MCF 10A (cell line): Measurements from ENCODE around the gene RNF214. TPM values are rescaled to one million over a fixed set of nuclear protein-coding genes. Genes with fewer than 3 reads are reported as not detected.
A peak's percentile ranks its signal among the peaks of the same experiment; 100 is the strongest.

Experiments
- BruUV-seq: library from RNA; stranded (reverse); fragments of 400-500 nt; replicated peaks from 2 replicates; lab custom pipeline; 2021; lab: Mats Ljungman, UMichigan
- CTCF ChIA-PET: fragments of 300-600 bp; sonication (Branson Sonifier 250); formaldehyde crosslinking; extraction: SDS; loops from one replicate; lab custom pipeline; 2021; ENCODE audit warnings: antibody characterized with exemption, inconsistent platforms; lab: Yijun Ruan, JAX
- POLR2A ChIA-PET: fragments of 300-600, 350-650 bp; sonication (Branson Sonifier 250); formaldehyde crosslinking; extraction: SDS; loops from one replicate; lab custom pipeline; 2020; ENCODE audit warnings: antibody characterized with exemption, inconsistent platforms; lab: Yijun Ruan, JAX
- DNase-seq: peaks from one replicate; pipeline ENCODE4 v3.0.0-alpha.2; 2018; ENCODE audit not compliant: unreplicated experiment
- H3K27ac Mint-ChIP-seq: one replicate; pipeline ENCODE4 v1.8.0; 2022; ENCODE audit warnings: mild to moderate bottlenecking, low read depth, mixed read lengths; ENCODE audit not compliant: unreplicated experiment
- H3K27me3 Mint-ChIP-seq: one replicate; pipeline ENCODE4 v1.8.0; 2022; ENCODE audit warnings: mixed read lengths; ENCODE audit not compliant: insufficient read depth, unreplicated experiment
- H3K36me3 Mint-ChIP-seq: one replicate; pipeline ENCODE4 v1.8.0; 2022; ENCODE audit warnings: mild to moderate bottlenecking, moderate library complexity, mixed read lengths; ENCODE audit not compliant: insufficient read depth, unreplicated experiment
- H3K4me1 Mint-ChIP-seq: one replicate; pipeline ENCODE4 v1.8.0; 2022; ENCODE audit warnings: mixed read lengths; ENCODE audit not compliant: insufficient read depth, unreplicated experiment
- H3K4me3 Mint-ChIP-seq: one replicate; pipeline ENCODE4 v1.8.0; 2022; ENCODE audit warnings: mild to moderate bottlenecking, moderate library complexity, mixed read lengths; ENCODE audit not compliant: unreplicated experiment
- H3K9me3 Mint-ChIP-seq: one replicate; pipeline ENCODE4 v1.8.0; 2022; ENCODE audit warnings: mixed read lengths; ENCODE audit not compliant: unreplicated experiment
- intact Hi-C: fragments of 100-400 bp; cut with micrococcal nuclease; formaldehyde crosslinking; loops from 2 replicates; pipeline ENCODE4 v1.14.1; 2022
- total RNA-seq: library from RNA; stranded (reverse); gene quantifications from 2 replicates; pipeline ENCODE4 v1.2.3, GENCODE V29; 2022
- TF ChIP-seq, protein P1 (sequence below): fragments of 200-600 bp; IDR thresholded peaks from one replicate; pipeline ENCODE4 v1.8.0; 2022; ENCODE audit warnings: antibody characterized with exemption, mild to moderate bottlenecking; ENCODE audit not compliant: unreplicated experiment

RNF214 gene
- total RNA-seq, 1 experiment from 2014 or later, result 23.3 TPM

DNA sequence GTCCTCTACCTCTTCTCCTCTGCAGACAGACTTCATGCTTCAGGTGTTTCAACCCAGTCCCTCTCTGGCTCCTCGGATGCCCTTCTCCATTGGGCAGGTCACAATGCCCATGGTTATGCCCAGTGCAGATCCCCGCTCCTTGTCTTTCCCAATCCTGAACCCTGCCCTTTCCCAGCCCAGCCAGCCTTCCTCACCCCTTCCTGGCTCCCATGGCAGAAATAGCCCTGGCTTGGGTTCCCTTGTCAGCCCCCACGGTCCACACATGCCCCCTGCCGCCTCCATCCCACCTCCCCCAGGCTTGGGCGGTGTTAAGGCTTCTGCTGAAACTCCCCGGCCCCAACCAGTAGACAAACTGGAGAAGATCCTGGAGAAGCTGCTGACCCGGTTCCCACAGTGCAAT lies 49.4 kb downstream of the RNF214 start:
- Mint-ChIP-seq H3K36me3 (peaks cover 52% of the 10 kb centered on the region), H3K4me3 (no peak overlapping the region), H3K4me1 (peaks cover 11% of the 10 kb centered on the region), H3K27ac (peak overlapping the region; percentile 78), H3K9me3 (no peaks in the 10 kb centered on the region), H3K27me3 (no peaks in the 10 kb centered on the region)
- TF ChIP-seq, protein P1, sequence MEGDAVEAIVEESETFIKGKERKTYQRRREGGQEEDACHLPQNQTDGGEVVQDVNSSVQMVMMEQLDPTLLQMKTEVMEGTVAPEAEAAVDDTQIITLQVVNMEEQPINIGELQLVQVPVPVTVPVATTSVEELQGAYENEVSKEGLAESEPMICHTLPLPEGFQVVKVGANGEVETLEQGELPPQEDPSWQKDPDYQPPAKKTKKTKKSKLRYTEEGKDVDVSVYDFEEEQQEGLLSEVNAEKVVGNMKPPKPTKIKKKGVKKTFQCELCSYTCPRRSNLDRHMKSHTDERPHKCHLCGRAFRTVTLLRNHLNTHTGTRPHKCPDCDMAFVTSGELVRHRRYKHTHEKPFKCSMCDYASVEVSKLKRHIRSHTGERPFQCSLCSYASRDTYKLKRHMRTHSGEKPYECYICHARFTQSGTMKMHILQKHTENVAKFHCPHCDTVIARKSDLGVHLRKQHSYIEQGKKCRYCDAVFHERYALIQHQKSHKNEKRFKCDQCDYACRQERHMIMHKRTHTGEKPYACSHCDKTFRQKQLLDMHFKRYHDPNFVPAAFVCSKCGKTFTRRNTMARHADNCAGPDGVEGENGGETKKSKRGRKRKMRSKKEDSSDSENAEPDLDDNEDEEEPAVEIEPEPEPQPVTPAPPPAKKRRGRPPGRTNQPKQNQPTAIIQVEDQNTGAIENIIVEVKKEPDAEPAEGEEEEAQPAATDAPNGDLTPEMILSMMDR, result no peak
- POLR2A ChIA-PET, result no interaction called here
- intact Hi-C loops, result no loop called here
- BruUV-seq, result TSS peak; percentile 38
- CTCF ChIA-PET, result no interaction called here
- DNase-seq, result no peak

DNA sequence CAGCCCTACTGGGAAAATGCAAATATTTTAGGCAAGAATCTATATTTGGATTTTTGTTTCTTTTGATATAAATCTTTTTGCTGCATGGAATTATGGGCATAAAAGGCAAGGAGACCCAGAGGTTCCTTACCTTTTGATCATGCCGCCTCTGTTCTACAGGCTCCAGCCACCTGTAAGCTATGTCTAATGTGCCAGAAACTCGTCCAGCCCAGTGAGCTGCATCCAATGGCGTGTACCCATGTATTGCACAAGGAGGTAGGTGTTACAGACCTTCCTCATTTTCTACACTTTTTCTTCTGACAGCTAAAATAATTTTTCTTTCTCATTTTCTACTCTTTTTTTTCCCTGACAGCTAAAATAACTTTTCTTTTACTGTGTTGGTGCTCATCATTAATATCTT lies 50.5 kb downstream of the RNF214 start:
- Mint-ChIP-seq H3K4me3 (no peak overlapping the region), H3K27me3 (no peaks in the 10 kb centered on the region), H3K9me3 (no peaks in the 10 kb centered on the region), H3K27ac (peak overlapping the region; percentile 78), H3K4me1 (peaks cover 11% of the 10 kb centered on the region), H3K36me3 (peaks cover 54% of the 10 kb centered on the region)
- BruUV-seq, result no TSS peak
- TF ChIP-seq, protein P1, result no peak
- no peak for DNase-seq
- ChIA-PET POLR2A (interaction anchor here (1.2 kb wide), 1 partner anchor 8 kb away, joined by 4 read pairs; the partner anchor contains the start of gene BACE1-AS), CTCF (interaction anchor here (0.7 kb wide), 1 partner anchor 56 kb away, joined by 3 read pairs; no protein-coding TSS in a partner anchor)
- intact Hi-C loops, result no loop called here

DNA sequence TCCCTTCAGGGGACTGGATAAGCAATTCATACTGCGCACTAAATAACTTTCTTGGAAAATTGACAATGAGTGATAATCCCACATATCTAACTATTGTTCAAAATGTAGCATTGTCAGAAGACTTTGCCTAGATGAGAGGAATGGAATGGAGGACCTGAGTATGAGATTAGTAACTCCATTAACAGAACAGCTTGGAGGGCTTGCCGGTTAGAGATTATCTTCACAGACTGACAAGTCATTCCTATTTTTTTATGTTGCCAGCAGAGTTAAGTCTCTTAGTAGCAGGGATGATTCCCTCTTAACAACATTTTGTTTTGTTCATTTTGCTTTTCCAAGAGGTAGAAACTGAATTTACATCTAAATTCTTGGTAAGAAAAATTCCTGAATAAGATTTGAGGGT lies 51.6 kb downstream of the RNF214 start:
- POLR2A ChIA-PET, result no interaction called here
- no peak for DNase-seq
- CTCF ChIA-PET, result interaction anchor here (0.6 kb wide), 1 partner anchor 99 kb away, joined by 3 read pairs; no protein-coding TSS in a partner anchor
- peaks cover 57% of the 10 kb centered on the region for H3K36me3 Mint-ChIP-seq
- no peaks in the 10 kb centered on the region for H3K27me3 Mint-ChIP-seq
- intact Hi-C loops, result no loop called here
- no peaks in the 10 kb centered on the region for H3K9me3 Mint-ChIP-seq
- peaks cover 11% of the 10 kb centered on the region for H3K4me1 Mint-ChIP-seq
- H3K4me3 Mint-ChIP-seq, result no peak overlapping the region
- TF ChIP-seq, protein P1, result no peak
- no peak overlapping the region for H3K27ac Mint-ChIP-seq
- no TSS peak for BruUV-seq

DNA sequence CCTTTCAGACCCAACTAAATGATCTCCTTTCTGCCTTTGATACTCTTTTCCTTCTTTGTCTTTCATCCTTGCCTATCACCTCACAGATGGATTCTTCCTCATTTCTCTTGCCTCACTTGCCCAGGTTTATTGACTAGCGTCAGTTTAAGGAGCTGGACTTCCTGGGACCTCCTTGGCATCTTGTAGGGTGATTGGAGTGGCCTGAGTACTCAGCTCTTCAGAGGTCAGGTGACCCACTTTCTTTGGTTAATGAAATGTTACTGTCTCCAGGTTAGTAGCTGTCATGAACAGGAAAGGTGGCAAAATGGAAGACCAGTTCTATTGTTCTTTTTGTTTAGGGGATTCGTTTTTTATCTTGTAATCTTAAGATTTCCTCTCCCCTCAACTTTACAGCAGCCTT lies 54.1 kb downstream of the RNF214 start:
- Mint-ChIP-seq H3K27me3 (no peaks in the 10 kb centered on the region), H3K4me1 (peaks cover 4% of the 10 kb centered on the region), H3K36me3 (peaks cover 79% of the 10 kb centered on the region), H3K9me3 (no peaks in the 10 kb centered on the region), H3K27ac (no peak overlapping the region), H3K4me3 (no peak overlapping the region)
- CTCF ChIA-PET, result interaction anchor here (0.5 kb wide), 1 partner anchor 19 kb away, joined by 3 read pairs; no protein-coding TSS in a partner anchor
- TF ChIP-seq, protein P1, result no peak
- BruUV-seq, result no TSS peak
- intact Hi-C loops, result no loop called here
- POLR2A ChIA-PET, result interaction anchor here (0.8 to 1.5 kb wide), 2 partner anchors 9 to 30 kb away, joined by 3 to 4 read pairs; no protein-coding TSS in a partner anchor
- no peak for DNase-seq
